Measurements from ENCODE around the gene PANK1.

PANK1 gene

DNA sequence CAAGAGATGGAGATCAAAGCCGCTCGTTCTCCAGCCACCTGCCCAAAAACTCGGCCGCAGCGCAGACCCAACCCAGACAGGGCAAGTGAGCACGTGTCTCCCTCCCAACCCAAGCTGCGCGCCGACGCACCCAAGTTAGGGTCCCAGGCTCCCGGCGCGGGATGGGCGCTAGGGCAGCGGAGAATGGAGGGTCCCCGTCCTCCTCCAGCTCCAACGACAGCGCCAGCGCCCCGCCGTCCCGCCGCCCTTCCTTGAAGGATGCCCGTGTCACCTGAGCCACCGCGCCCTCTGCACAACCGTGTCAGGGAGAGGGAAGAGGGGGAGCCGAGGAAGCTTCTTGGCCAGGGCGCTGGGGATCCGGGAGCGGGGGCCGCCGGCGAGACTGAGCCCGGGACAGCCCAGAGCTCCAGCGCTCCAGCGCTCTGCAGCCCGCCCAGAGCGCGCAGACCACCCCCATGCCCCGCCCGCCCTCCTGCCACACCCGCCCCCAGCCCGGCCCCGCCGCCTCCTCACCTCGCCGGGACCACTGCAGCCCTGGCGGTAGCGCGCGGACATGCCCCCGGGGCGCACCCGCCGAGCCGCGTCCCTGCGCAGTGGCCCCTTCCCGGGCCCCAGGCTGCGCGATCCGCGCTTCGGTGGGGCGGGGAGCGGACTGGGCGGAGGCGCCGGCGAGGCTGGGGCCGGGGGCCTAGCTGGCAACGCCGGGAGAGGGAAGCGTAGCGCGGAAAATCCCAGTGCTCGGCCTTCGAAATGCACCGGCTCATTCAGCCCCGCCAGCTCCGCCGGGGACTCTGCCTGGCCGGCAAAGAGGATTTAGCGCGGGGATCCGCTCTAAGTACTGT lies 109.7 kb downstream of the PANK1 start, which contains the start of gene SLC16A12:
Gene SLC16A12 (minus strand): TSS at position 424 of the 842 bp plus-strand sequence. CDS start 73,016 bp downstream, outside the sequence.
- DNase-seq (ENCODE audit: low read depth in 3 of 3), result no peak

DNA sequence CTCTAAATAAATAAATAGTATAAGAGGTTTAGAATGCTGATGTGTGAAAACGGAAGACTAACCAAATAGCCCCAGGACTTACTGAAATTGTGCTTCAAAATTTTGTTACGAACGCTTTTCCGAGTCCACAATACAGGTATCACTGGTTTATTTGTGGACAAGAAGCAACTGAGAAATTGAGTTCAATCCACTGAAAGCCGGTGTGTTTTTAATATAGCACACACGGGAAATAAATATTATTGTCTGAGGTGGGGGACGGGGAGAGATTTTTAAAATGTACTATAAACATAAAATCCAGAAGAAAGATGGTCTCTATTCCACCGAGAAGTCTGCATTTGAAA lies 110.2 kb downstream of the PANK1 start:
- no peak for DNase-seq (ENCODE audit: low read depth in 3 of 3)

Data from stimulated activated CD4-positive, alpha-beta T cell treated with anti-CD3 and anti-CD28 coated beads, TNF-alpha, amount 100 ng/mL, for 48 hours (primary cell).